HG02885 (cell line): Measurements from ENCODE around the gene ANKRD39.

Source experiments
- ATAC-seq: cut with Tn5 transposase; IDR thresholded peaks from one replicate; pipeline ENCODE4 v1.9.1; 2021; ENCODE audit warnings: mild to moderate bottlenecking; ENCODE audit not compliant: unreplicated experiment, poor library complexity

ANKRD39 gene

DNA sequence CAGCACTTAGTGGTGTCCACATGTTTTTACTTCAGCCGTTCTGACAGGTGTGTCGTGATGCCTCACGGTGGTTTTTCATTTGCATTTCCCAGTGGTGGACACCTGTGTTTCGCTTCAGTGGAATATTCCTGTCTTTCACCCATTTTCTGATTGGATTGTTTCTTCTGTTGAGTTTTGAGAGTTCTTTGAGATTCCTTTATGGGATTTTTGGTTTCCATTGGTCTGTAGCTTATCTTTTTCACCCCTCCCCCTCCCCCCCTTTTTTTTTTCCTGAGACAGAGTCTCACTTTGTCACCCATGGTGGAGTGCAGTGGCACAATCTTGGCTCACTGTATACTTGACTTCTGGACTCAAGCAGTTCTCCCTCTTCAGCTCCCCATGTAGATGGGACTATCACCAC, 22.0 kb downstream of the ANKRD39 start:
- no peak for ATAC-seq

DNA sequence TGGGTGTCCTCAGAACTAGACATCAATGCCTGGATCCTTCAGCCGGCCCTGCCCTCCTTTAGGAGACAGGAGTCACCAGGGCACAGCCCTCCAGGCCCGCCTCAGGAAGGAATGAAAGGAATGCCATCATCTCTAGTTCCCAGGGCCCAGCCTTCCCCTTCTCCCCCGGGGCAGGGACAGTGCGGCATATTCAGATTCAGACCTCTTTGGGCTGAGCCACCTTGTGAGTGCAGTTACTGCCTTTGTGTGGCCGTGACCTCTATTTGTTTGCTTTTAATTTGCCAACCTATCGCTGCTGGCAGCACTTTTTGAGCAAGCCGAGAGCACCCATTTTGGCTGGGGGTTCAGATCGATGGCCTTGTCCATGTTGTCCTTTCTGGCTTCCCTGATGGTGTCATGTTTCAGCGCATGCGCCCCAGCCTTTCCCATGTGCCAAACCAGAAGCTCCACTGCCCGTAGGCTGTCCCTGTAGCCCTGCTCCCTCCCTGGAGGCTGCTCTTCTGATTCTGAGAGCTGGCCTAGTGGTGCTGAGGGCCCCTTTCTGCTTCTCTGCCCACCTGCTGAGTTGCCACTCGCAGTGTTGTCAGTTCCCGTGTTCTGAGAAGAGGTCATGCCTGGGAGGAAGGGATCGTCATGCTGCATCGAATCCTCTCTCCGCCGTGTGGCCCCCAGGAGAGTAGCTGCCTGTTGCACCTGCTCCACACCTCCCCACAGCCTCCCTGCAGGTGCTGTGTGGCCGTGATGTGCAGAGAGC, 24.9 kb downstream of the ANKRD39 start:
- ATAC-seq = no peak

DNA sequence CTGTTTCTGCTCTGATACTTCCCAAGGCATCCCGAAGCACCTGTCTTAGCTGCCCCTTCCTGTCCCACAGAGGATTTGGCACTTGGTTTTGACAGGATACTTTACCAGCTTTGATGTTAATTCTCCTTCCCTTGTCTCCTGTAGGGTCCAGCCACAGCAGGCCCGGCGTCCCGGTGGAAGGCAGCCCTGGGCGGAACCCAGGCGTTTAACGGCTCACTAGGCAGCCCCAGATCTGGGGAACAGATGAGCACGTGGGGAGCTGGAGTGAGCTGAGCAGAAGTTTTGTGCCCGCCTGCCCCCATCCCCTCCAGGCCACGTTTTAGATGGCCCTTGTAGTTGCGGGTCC, 25.4 kb downstream of the ANKRD39 start:
- no peak for ATAC-seq

DNA sequence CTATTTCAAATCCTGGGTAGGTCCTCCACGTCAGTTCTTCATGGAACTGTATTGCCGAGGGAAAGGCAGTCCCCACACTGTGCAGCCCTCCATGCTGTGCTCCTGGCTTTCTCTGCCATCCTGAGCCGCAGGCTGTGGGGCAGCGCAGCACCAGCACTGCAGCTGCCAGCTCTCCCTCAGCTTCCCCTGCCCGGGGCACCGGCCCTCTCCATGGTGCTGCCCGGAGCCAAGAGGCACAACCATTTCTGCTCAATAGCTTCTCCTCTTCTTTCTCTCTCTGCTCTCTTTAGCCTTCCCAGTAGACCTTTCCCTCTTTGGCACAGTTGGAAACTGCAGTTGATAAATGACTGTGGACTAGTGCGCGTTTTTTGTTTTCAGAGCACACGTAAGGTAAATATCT, 26.1 kb downstream of the ANKRD39 start:
- no peak for ATAC-seq

DNA sequence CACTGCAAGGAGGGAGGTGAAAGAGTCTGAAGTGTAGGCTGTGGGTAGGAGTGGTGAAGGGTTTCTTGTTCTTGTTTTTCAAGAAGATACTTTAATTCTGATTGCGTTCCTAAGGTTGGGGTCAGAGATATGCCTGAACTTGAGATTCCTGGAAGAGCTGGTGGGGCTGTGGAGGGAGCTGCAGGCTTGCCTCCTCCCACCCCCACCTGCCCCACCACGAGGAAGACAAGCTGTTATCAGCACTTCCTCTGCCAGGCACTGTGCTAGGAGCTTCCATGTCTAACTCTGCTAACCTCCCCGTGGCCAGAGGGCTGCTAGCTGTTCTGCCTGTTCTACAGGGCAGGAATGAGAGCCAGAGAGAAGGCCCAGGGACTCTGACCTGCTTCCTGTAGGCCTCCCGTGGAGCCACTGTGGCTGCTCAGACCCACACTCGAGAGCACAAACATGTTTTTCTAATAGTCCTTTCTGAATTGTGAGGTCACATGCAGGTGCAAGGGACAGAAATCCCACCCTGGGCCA, 27.7 kb downstream of the ANKRD39 start:
- no peak for ATAC-seq

DNA sequence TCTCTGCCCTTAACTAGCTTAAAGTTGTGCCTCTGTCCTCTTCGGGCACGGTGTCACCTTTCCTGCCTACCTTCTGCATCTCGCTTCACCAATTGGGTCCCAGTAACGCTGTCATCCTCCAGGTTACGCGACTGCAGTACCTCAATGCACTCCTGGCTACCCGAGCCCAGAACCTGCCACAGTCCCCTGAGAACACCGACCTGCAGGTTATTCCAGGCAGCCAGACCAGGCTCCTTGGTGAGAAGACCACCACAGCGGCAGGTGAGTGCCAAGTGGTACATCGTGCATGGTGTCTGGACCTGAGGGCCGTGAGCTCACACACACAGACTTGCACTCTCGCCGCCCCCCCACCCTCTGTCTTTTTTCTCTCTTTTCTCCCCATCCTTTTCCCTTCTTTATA, 28.9 kb downstream of the ANKRD39 start:
- ATAC-seq = no peak

DNA sequence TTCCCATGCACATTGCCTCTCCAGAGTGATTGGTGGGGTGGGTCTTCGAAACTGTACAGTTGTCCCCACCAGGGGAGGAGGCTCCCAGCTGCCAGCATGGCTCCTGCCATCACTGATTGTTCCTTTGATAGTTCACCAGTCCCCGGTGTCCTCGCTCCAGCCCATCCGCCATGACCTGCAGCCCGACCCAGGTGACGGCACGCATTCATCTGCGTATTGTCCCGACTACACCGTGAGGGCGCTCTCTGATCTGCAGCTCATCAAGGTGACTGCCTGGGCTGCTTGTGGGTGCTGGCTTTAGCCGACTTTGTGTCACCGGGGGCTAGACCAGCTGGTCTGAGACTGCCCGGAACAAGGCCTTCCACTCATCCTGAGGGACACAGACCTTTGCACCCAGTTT, 29.4 kb downstream of the ANKRD39 start:
- no peak for ATAC-seq

DNA sequence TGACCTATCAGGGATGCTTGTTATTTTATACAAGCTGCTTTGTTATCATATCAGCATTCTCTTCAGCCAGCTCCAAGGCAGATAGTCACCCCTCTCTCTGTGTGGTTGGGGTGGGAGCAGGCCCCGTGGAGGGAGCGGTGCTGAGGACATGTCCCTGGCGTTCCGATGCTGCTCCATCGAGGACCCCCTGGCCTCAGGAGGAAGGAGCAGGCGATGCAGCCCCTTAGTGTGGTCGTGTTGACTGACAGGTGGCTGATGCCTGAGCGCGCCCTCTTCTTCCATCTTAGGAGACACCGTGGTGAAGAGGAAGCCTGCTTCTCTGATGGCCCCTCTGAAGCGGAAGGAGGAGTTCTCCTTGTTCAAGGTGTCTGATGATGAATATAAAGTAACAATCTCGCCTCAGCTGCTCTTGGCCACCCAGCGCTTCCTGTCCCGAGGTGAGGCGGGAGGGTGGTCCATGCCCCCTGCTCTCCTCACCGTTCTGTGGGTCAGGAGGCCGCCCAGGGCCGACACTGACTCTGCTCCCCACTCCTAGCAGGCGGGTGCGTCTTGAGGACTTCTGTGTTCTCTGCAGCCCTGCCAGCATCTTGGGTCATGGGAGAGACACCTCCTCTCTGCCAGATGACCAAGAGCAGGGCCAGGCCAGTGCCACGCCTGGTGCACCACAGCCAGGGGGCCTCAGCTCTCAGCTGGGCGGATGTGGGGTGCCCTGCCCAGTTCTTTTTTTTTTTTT, 31.1 kb downstream of the ANKRD39 start:
- ATAC-seq = no peak

DNA sequence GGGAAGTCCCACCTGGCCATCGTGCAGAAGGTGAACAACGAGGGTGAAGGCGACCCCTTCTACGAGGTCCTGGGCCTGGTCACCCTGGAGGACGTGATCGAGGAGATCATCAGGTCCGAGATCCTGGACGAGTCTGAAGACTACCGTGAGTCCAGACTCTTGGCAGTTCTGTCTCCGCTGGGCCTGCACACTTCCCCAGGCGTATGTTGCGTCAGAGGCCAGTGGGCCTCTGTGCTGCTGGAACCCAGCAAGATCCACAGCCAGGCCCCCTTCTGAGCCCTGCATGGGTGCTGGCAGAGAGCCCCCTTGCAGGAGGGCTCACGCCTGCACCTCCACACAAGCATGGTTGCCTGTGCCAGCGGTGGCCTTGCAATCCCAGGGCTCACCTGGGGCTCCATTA, 32.8 kb downstream of the ANKRD39 start:
- ATAC-seq = no peak

DNA sequence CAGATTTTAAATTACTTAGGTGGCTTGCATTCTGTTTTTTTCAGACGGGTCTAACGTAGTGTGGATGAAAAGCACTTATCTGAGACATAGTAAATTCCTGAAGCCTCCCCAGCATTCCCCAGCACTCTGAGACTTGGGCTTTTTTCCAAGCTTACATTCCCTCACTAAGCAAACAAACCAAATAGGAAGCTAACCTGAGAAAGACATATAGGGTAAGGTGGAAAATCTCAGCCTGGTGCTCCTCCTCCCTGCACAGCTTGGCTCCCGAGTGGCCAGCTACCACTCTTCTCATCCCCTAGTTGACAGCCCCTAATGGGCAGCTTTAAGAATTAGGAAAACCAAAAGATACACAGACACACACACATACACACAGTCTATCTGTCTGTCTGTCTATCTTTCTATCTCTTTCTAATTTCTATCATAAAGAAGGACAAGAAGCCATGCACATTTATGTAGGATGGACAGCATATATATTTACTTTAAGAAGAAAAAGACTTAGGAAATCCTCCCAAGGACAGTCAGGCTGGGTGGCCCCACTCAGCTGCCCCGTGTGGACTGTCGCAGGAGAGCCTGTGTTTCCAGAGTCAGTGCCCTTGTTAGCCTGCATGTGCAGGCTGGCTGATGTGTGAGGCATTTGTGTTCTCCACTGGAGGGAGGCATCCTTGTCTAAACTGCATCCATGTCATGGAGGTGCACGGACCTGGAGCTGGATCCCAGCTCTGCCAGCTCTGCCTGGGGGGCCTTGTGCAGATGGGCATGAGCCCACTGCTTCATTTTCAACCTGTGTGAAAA, 33.5 kb downstream of the ANKRD39 start:
- no peak for ATAC-seq

DNA sequence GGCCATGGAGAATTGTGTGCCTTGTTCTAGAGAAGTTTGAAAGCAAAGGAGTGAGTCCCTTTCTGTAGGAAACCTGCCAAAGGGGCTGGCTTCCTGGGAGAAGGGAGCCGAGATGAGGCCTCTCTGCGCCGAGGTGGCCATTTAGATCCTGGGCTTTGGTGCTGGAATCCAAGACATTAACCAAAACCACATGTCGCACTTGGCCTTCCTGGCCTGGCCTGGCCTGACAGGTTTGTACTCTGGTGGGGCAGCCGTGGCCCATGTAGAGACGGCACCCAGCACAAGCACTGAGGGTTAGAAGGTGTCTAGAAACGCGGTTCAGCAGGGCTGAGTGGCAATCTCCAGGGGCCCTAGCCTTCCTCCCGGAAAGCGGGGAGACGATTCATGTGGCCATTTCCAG, 34.6 kb downstream of the ANKRD39 start:
- ATAC-seq = no peak

DNA sequence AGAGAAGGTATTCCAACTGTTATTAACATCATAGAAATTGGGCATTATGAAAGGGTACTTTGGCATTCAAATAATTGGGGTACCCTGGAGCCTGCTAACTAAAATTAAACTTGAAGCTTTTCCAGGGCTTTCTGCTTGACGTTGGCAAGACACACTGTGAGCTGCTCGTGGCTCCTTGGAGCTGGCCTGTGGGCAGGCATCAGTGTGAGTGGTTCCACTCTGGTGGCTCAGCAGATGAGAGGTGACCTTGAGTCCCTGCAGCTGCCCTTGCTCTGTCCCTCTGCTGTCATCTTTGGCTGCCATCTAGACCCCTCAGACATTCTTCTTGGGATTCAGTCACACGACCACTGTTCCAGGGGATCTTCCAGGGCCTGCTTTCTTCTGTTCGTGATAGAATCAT, 35.0 kb downstream of the ANKRD39 start:
- ATAC-seq = no peak

DNA sequence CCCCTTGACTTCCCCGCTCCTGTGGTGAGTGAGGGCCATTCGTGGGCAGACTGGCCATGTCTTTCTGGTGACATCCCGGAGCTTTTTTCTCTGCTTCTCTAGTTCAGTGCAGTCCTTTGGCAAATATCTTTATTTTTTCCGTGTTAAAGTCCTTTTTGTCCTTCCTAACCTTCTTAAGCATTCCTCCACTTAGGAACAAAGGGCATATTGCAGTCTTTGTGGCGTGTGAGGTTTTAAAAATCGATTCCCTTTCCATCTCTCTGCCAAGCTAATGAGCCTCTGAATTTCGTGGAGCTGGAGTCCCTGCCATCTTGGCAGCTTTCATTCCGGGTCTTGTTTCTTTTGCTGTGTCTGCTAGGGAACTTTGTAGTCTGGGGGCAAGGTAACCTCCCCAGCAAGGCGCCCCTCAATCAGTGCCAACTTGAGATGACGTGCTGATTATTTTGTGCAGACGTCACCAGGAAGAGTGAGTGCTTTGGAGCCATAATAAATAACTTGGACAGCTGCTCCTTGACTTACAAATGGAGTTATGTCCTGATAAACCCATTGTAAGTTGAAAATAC, 36.6 kb downstream of the ANKRD39 start:
- ATAC-seq = no peak

DNA sequence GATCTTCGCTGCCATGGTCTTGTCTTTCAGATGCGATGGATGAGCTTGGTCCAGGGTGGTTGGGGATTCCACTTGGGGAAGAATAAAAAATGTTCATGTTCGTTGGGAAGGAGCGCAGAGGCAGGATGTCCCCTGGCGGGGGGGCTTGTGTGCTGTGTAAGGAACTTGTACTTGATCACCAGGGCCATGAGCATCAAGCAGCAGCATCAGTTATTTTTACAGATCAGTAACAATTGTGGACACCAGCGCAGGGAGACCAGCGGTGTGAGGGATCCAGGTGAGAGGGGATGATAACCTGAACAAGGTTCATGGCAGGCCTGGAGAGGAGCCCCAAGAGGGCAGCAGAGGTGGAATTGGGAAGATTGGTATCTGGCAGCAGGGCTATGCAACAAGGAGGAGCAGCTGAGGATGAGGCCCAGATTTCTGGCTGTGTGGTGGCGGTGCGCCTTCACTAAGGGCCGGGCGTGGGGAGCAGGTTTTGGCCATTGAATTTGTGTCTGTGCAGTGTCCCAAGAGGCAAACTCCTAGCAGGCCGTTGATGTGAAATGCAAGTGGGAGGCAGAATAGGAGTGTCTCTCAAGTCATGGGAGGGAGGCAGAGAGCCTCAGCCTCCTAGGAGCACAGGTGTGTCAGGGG, 37.8 kb downstream of the ANKRD39 start:
- ATAC-seq = no peak

DNA sequence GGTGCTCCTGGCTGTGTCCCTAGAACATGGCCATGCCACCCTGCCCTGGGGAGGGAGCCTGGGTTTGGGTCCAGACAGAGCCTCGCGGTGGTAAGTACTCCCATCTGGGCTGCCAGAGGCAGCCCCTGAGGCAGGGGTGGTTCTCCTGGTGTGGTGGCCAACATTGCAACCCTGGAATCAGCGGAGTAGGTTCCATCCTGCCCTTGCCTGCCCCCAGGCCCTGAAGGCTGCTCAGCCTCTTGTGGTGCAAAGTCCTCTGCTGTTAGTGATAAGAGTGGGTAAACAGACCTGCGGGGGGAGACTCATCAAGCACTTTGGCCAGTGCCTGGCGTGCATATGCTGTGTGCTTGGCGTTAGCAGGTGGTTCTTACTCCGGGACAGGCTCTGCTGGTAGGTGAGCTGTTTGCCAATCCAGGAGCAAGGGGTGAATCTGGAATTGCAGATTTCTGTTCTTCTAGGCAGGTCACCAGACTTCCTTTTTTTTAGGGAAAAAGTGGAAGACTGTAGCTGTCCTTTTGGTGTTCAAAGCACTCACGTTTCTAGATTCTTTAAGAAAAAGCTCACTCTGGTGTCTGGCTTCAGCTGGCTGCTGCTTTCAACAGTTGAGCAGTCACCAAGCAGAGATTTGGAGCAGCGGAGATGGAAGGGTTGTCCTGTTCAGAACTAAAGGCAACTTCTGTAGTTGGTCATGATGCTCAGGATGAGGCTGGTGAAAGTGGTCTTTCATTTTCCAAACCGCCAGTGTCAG, 38.5 kb downstream of the ANKRD39 start:
- no peak for ATAC-seq

DNA sequence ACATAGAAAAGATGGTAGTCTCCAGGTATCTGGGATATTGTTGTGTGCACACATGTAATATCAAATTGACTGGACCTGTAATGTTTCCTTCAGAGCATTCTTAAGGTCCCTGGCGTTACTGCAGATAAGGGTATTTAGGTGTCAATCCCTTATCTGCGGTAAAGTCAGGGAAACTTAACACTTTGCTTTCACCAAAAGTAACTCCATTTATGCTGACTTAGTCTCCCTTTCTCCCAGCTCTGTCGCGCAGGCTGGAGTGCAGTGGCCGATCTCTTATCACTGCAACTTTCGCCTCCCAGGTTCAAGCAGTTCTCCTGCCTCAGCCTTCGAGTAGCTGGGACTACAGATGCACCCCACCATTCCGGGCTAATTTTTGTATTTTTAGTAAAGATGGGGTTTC, 39.9 kb downstream of the ANKRD39 start:
- no peak for ATAC-seq

DNA sequence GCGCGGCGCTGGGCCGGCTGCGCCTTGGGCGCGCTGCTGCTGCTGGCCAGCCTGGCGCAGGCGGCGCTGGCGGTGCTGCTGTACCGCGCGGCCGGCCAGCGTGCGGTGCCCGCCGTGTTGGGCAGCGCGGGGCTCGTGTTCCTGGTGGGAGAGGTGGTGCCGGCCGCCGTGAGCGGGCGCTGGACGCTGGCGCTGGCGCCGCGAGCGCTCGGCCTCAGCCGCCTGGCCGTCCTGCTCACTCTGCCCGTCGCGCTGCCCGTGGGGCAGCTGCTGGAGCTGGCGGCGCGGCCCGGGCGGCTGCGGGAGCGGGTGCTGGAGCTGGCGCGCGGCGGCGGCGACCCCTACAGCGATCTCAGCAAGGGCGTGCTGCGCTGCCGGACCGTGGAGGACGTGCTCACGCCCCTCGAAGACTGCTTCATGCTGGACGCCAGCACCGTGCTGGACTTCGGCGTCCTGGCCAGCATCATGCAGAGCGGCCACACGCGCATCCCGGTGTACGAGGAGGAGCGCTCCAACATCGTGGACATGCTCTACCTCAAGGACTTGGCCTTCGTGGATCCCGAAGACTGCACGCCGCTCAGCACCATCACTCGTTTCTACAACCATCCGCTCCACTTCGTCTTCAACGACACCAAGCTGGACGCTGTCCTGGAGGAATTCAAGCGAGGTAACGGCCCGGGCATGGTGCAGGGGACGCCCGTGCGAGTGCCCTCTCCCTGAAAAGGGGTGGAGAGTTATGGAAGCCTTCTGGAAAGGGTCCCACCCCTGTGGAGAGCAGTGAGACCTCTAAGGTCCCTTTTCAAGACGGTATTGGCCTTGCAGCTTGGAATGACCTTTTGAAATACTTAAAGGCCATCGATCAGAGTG, 40.7 kb downstream of the ANKRD39 start:
- ATAC-seq = no peak

DNA sequence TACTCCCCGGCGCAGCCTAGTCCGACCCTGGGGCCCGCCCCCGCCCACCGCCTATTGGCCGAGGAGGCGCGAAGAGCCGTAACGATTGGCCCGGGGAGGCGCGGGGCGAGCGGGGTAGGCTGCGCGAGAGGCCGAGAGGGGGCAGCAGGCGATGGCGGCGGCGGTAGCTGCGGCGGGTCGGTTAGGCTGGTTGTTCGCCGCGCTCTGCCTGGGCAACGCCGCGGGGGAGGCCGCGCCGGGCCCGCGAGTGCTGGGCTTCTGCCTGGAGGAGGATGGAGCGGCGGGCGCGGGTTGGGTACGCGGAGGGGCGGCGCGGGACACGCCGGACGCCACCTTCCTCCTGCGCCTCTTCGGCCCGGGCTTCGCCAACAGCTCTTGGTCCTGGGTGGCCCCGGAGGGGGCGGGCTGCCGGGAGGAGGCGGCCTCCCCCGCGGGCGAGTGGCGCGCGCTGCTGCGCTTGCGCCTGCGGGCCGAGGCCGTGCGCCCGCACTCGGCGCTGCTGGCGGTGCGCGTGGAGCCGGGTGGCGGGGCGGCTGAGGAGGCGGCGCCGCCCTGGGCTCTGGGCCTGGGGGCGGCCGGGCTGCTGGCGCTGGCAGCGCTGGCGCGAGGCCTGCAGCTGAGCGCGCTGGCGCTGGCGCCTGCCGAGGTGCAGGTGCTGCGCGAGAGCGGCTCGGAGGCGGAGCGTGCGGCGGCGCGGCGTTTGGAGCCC, 41.5 kb downstream of the ANKRD39 start, which contains the start of gene CNNM3:
CNNM3 (plus strand) TSS at position 142 of the 709 bp plus-strand sequence; CDS start at position 152, 10 bp downstream.
- peak; percentile 88 for ATAC-seq
